Neural cell (in vitro differentiated cells): ENCODE results near the gene SIVA1. TPM values are rescaled to one million over a fixed set of nuclear protein-coding genes. Genes with fewer than 3 reads are reported as not detected.

Experiments used
- H2AFZ ChIP-seq: fragments of 200-600, 300-800 bp; sonication (generic), shearing (Covaris generic); 2 replicates; pipeline ENCODE4 v1.6.0; 2014; ENCODE audit warnings: low read depth, mild to moderate bottlenecking, antibody characterized with exemption, low read length, moderate library complexity
- H3F3A ChIP-seq: fragments of 200-600 bp; shearing (Covaris generic); 2 replicates; pipeline ENCODE4 v1.6.1; 2016; ENCODE audit warnings: mild to moderate bottlenecking, moderate library complexity, mixed read lengths, antibody characterized with exemption, low read length; ENCODE audit not compliant: insufficient read depth, poor library complexity, severe bottlenecking
- H3K27ac ChIP-seq: fragments of 200-600, 300-800 bp; sonication (generic), shearing (Covaris generic); 2 replicates; pipeline ENCODE4 v1.5.1; 2014; ENCODE audit warnings: mild to moderate bottlenecking, low read length, moderate library complexity
- H3K27me3 ChIP-seq: fragments of 300-800, 200-600 bp; sonication (generic), shearing (Covaris generic); 2 replicates; pipeline ENCODE4 v1.6.0; 2014; ENCODE audit warnings: mild to moderate bottlenecking, low read depth, low read length, moderate library complexity; ENCODE audit not compliant: insufficient read depth
- H3K36me3 ChIP-seq: fragments of 300-800, 200-600 bp; sonication (generic), shearing (Covaris generic); 2 replicates; pipeline ENCODE4 v1.5.1; 2014; ENCODE audit warnings: mild to moderate bottlenecking, antibody characterized with exemption, low read length, moderate library complexity; ENCODE audit not compliant: insufficient read depth
- H3K4me2 ChIP-seq: fragments of 300-800, 200-600 bp; sonication (generic), shearing (Covaris generic); 2 replicates; pipeline ENCODE4 v1.6.0; 2014; ENCODE audit warnings: mild to moderate bottlenecking, low read length
- H3K4me3 ChIP-seq: fragments of 300-800, 200-600 bp; sonication (generic), shearing (Covaris generic); 2 replicates; pipeline ENCODE4 v1.5.1; 2014; ENCODE audit warnings: mild to moderate bottlenecking, low read length, moderate library complexity
- H3K79me2 ChIP-seq: fragments of 200-600 bp; shearing (Covaris generic); replicated peaks from 2 replicates; pipeline ENCODE4 v1.6.0; 2014; ENCODE audit warnings: mild to moderate bottlenecking, low read length, moderate library complexity; ENCODE audit not compliant: insufficient read depth
- H3K9ac ChIP-seq: fragments of 300-800, 200-600 bp; sonication (generic), shearing (Covaris generic); 2 replicates; pipeline ENCODE4 v1.6.1; 2016; ENCODE audit warnings: mild to moderate bottlenecking, low read length, mixed read lengths
- H3K9me2 ChIP-seq: fragments of 200-600 bp; shearing (Covaris generic); 2 replicates; pipeline ENCODE4 v1.6.1; 2016; ENCODE audit warnings: mild to moderate bottlenecking, low read length, mixed read lengths; ENCODE audit not compliant: insufficient read depth
- H3K9me3 ChIP-seq: fragments of 200-600, 300-800 bp; sonication (generic), shearing (Covaris generic); 2 replicates; pipeline ENCODE4 v1.6.1; 2016; ENCODE audit warnings: mild to moderate bottlenecking, mixed run types, low read length, moderate library complexity, mixed read lengths
- H4K20me1 ChIP-seq: fragments of 200-600 bp; shearing (Covaris generic); 2 replicates; pipeline ENCODE4 v1.6.1; 2016; ENCODE audit warnings: mild to moderate bottlenecking, mixed run types; ENCODE audit not compliant: insufficient read depth
- CTCF ChIP-seq: fragments of 450-650 bp; IDR thresholded peaks from 2 replicates; pipeline ENCODE4 v1.5.1; 2014; ENCODE audit warnings: antibody characterized with exemption, mild to moderate bottlenecking, moderate library complexity; ENCODE audit not compliant: poor library complexity, severe bottlenecking
- EP300 ChIP-seq: fragments of 450-650 bp; conservative IDR thresholded peaks from 2 replicates; pipeline ENCODE4 v1.6.1; 2014; ENCODE audit warnings: antibody characterized with exemption, mild to moderate bottlenecking, moderate library complexity; ENCODE audit not compliant: poor library complexity, severe bottlenecking
- EZH2 ChIP-seq: fragments of 200-600, 300-800 bp; shearing (Covaris generic), sonication (generic); IDR thresholded peaks from 2 replicates; pipeline ENCODE4 v1.6.1; 2014; ENCODE audit warnings: antibody characterized with exemption, low read length, borderline replicate concordance, mild to moderate bottlenecking; ENCODE audit not compliant: insufficient read depth, poor library complexity, severe bottlenecking
- MXI1 ChIP-seq: fragments of 450-650 bp; conservative IDR thresholded peaks from 2 replicates; pipeline ENCODE4 v1.6.1; 2014; ENCODE audit warnings: antibody characterized with exemption, mild to moderate bottlenecking; ENCODE audit not compliant: poor library complexity, severe bottlenecking
- POLR2AphosphoS5 ChIP-seq: IDR thresholded peaks from 2 replicates; pipeline ENCODE4 v1.6.1; 2012
- RAD21 ChIP-seq: fragments of 450-650 bp; conservative IDR thresholded peaks from 2 replicates; pipeline ENCODE4 v1.6.1; 2014; ENCODE audit warnings: antibody characterized with exemption, mild to moderate bottlenecking, moderate library complexity
- SMC3 ChIP-seq: fragments of 450-650 bp; conservative IDR thresholded peaks from 2 replicates; pipeline ENCODE4 v1.6.1; 2014; ENCODE audit warnings: antibody characterized with exemption, mild to moderate bottlenecking, moderate library complexity; ENCODE audit not compliant: poor library complexity
- TAF1 ChIP-seq: IDR thresholded peaks from 2 replicates; pipeline ENCODE4 v1.6.1; 2012; ENCODE audit warnings: low read depth
- polyA plus RNA-seq: library from polyadenylated mRNA; depleted of rRNA; stranded (reverse); fragments of >200 nt; gene quantifications from 2 replicates; pipeline ENCODE4 v1.2.3, GENCODE V29; 2014
- TF ChIP-seq, protein P1 (sequence below): IDR thresholded peaks from 2 replicates; pipeline ENCODE4 v1.6.1; 2012; ENCODE audit warnings: borderline replicate concordance

Gene SIVA1
- polyA plus RNA-seq, 1 donor from 2014 or later, result 180 TPM

- TF ChIP-seq RAD21 (no peak), SMC3 (no peak), MXI1 (no peak)
Measured at GRCh38 chr14:104782808-104783139, 29.8 kb downstream of the SIVA1 start (continued).

GRCh38 chr14:104783484-104784217 is 30.7 kb downstream of the SIVA1 start:
- Histone ChIP-seq H3K9ac (no peak overlapping the region), H3K79me2 (no peaks in the 10 kb centered on the region), H3K9me3 (no peaks in the 10 kb centered on the region), H3K27ac (no peak overlapping the region), H2AFZ (no peak overlapping the region), H3K27me3 (no peaks in the 10 kb centered on the region), H3K4me3 (no peak overlapping the region), H3K4me2 (no peak overlapping the region), H3K36me3 (no peaks in the 10 kb centered on the region), H3K9me2 (no peaks in the 10 kb centered on the region), H4K20me1 (no peaks in the 10 kb centered on the region), H3F3A (no peaks in the 10 kb centered on the region)
- no peak for TF ChIP-seq CTCF
- no peak for TF ChIP-seq SMC3
- no peak for TF ChIP-seq EP300
- TF ChIP-seq, protein P1, sequence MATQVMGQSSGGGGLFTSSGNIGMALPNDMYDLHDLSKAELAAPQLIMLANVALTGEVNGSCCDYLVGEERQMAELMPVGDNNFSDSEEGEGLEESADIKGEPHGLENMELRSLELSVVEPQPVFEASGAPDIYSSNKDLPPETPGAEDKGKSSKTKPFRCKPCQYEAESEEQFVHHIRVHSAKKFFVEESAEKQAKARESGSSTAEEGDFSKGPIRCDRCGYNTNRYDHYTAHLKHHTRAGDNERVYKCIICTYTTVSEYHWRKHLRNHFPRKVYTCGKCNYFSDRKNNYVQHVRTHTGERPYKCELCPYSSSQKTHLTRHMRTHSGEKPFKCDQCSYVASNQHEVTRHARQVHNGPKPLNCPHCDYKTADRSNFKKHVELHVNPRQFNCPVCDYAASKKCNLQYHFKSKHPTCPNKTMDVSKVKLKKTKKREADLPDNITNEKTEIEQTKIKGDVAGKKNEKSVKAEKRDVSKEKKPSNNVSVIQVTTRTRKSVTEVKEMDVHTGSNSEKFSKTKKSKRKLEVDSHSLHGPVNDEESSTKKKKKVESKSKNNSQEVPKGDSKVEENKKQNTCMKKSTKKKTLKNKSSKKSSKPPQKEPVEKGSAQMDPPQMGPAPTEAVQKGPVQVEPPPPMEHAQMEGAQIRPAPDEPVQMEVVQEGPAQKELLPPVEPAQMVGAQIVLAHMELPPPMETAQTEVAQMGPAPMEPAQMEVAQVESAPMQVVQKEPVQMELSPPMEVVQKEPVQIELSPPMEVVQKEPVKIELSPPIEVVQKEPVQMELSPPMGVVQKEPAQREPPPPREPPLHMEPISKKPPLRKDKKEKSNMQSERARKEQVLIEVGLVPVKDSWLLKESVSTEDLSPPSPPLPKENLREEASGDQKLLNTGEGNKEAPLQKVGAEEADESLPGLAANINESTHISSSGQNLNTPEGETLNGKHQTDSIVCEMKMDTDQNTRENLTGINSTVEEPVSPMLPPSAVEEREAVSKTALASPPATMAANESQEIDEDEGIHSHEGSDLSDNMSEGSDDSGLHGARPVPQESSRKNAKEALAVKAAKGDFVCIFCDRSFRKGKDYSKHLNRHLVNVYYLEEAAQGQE, result no peak
- TF ChIP-seq RAD21, result no peak
- no peak for TF ChIP-seq POLR2AphosphoS5
- no peak for TF ChIP-seq TAF1
- TF ChIP-seq EZH2, result no peak
- TF ChIP-seq MXI1, result no peak

DNA sequence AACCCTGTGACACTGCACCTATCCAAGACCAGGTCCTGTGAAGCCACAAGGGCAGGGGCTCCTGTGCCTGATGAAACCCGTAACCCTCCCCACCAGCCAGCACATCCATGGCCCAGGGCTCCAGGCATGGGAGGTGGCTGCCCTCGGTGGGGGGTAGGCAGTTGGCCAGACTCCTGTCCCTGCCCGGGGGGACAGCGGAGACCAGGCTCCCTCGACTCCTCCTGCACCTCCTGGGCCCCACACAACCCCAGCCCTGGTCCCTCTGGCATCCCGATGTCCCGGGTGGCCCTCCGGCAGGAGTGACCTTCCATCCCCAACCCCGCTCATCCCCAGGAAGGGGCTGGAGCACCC is 31.2 kb downstream of the SIVA1 start:
- Histone ChIP-seq H3K36me3 (no peaks in the 10 kb centered on the region), H4K20me1 (no peaks in the 10 kb centered on the region), H3K9ac (no peak overlapping the region), H3K27me3 (no peaks in the 10 kb centered on the region), H2AFZ (no peak overlapping the region), H3K79me2 (no peaks in the 10 kb centered on the region), H3F3A (no peaks in the 10 kb centered on the region), H3K27ac (no peak overlapping the region), H3K4me2 (no peak overlapping the region), H3K4me3 (no peak overlapping the region), H3K9me3 (no peaks in the 10 kb centered on the region), H3K9me2 (no peaks in the 10 kb centered on the region)
- TF ChIP-seq EP300, result no peak
